Measurements from ENCODE around the gene PALLD. TPM values are rescaled to one million over a fixed set of nuclear protein-coding genes. Genes with fewer than 3 reads are reported as not detected.
A peak's percentile ranks its signal among the peaks of the same experiment; 100 is the strongest.

Gene PALLD
- total RNA-seq, 1 donor from 2014 or later = 85.7 TPM

DNA sequence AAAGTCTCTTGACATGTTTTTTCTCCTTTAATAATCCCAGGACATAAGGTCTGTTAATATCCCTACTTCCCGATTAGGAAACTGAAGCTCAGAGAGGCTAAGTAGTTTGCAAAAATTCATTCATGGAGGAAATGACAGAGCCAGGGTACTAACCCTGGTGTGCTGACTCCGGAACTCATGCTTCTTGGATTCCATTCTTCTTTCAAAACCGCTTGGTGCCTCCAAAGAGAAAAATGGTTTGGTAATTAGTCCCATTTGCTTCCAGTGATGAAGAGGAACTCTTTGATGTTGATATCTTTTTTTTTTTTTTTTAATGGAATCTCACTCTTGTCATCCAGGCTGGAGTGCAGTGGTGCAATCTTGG lies 146.9 kb downstream of the PALLD start:
- Mint-ChIP-seq H3K9me3 (peaks cover 8% of the 10 kb centered on the region), H3K4me1 (peaks cover 51% of the 10 kb centered on the region), H3K36me3 (peaks cover 21% of the 10 kb centered on the region), H3K27ac (no peak overlapping the region), H3K4me3 (no peak overlapping the region), H3K27me3 (ENCODE audit: insufficient read depth, low read depth) (no peaks in the 10 kb centered on the region)
- Histone ChIP-seq H3K27me3 (no peaks in the 10 kb centered on the region), H3K4me1 (peaks cover 24% of the 10 kb centered on the region), H2AFZ (replicated peaks) (no peak overlapping the region), H3K4me2 (no peak overlapping the region), H3K27ac (no peak overlapping the region), H3K4me3 (no peak overlapping the region), H3K9ac (no peak overlapping the region), H3K79me2 (ENCODE audit: low read depth) (peaks cover 94% of the 10 kb centered on the region), H4K20me1 (ENCODE audit: low read depth) (no peaks in the 10 kb centered on the region), H3K9me3 (ENCODE audit: low read depth) (no peaks in the 10 kb centered on the region), H3K36me3 (no peaks in the 10 kb centered on the region), H3F3A (ENCODE audit: low read depth) (no peaks in the 10 kb centered on the region)
- TF ChIP-seq, protein P1, sequence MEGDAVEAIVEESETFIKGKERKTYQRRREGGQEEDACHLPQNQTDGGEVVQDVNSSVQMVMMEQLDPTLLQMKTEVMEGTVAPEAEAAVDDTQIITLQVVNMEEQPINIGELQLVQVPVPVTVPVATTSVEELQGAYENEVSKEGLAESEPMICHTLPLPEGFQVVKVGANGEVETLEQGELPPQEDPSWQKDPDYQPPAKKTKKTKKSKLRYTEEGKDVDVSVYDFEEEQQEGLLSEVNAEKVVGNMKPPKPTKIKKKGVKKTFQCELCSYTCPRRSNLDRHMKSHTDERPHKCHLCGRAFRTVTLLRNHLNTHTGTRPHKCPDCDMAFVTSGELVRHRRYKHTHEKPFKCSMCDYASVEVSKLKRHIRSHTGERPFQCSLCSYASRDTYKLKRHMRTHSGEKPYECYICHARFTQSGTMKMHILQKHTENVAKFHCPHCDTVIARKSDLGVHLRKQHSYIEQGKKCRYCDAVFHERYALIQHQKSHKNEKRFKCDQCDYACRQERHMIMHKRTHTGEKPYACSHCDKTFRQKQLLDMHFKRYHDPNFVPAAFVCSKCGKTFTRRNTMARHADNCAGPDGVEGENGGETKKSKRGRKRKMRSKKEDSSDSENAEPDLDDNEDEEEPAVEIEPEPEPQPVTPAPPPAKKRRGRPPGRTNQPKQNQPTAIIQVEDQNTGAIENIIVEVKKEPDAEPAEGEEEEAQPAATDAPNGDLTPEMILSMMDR (IDR thresholded peaks at IDR 0.05) = no peak
- TF ChIP-seq EZH2 (IDR thresholded peaks at IDR 0.05) (no peak), EZH2phosphoT487 (IDR thresholded peaks at IDR 0.05) (no peak)
- DNase-seq (ENCODE audit: low spot score) = no peak

DNA sequence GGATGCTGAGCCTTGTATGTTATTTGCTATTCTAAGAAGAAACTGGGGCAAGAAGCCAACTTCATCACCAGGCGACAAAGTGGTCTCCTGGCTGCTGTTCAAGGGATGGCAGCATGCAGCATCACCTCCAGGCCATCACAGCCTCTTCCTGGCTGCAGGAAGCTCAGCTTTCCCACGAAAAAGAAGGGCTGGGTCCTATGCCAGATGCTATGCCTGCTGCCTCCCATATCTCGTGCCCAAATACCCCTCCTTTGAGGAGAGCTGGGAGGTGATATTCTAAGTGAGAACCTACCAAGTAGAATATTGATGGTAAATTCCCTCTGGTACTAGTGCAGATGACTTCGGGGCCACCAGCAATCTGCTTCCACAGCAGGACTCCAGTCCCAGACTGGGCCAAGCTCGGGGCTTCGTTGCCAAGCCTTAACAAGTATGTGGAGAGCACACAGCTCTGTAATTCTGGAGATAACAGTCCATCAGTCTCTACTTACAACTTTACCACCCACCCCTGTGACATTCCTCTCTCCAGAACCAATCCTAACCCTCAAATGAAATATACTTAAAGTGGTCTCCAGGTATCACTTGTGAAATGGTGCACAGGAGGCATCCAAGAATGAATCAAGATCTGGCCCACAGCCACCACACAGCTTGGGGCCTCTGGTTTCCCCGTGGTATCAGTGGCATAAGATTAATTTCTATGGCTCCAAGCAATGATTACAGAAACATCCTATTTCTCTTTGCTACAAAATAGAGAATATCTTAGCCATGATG lies 149.3 kb downstream of the PALLD start:
- H3K4me2 ChIP-seq = no peak overlapping the region
- no peaks in the 10 kb centered on the region for H3K9me3 Mint-ChIP-seq
- no peaks in the 10 kb centered on the region for H3K27me3 ChIP-seq
- H3K9ac ChIP-seq = no peak overlapping the region
- H3K9me3 ChIP-seq (ENCODE audit: low read depth) = no peaks in the 10 kb centered on the region
- H3K27ac ChIP-seq = no peak overlapping the region
- H3K36me3 Mint-ChIP-seq = peaks cover 17% of the 10 kb centered on the region
- peaks cover 24% of the 10 kb centered on the region for H3K4me1 ChIP-seq
- no peak for DNase-seq (ENCODE audit: low spot score)
- H3K79me2 ChIP-seq (ENCODE audit: low read depth) = peaks cover 94% of the 10 kb centered on the region
- peaks cover 46% of the 10 kb centered on the region for H3K4me1 Mint-ChIP-seq
- no peaks in the 10 kb centered on the region for H3F3A ChIP-seq (ENCODE audit: low read depth)
- H3K4me3 Mint-ChIP-seq = no peak overlapping the region
- no peak overlapping the region for H2AFZ ChIP-seq (replicated peaks)
- H3K36me3 ChIP-seq = no peaks in the 10 kb centered on the region
- no peak overlapping the region for H3K4me3 ChIP-seq
- H3K27me3 Mint-ChIP-seq (ENCODE audit: insufficient read depth, low read depth) = no peaks in the 10 kb centered on the region
- no peaks in the 10 kb centered on the region for H4K20me1 ChIP-seq (ENCODE audit: low read depth)
- no peak for TF ChIP-seq EZH2phosphoT487 (IDR thresholded peaks at IDR 0.05)
- TF ChIP-seq EZH2 (IDR thresholded peaks at IDR 0.05) = no peak
- TF ChIP-seq, protein P1 (IDR thresholded peaks at IDR 0.05) = no peak
- H3K27ac Mint-ChIP-seq = peak overlapping the region; percentile 15

DNA sequence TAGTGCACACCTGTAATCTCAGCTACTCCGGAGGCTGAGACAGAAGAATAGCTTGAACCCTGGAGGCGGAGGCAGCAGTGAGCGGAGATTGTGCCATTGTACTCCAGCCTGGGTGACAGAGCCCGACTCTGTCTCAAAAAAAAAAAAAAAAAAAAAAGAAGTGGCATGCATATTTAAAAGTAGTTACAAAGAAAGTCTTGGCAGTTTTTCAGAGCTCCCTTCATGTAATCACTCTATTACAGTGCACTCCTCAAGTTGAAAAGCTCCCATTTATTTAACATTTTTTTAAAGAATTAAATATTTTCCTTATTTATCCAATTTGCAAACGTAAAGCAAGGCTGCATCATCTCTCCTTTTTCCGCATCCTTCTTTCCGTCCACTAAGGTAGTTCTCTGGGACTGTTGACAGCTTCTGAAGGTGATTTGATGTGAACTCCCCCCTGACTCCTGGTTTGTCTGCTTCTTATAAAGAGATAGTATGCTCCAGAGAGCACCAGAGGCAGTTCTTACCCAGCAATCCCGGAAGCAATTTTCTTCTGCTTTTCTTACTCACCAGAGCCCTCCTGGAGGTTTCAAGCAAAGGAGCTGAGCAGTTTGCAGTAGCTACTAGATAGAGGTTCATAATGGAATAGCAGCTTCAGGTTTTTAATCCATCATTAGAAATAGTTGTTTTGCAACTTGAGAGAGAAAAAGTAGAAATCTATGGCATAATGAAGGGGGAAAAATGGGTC lies 151.0 kb downstream of the PALLD start:
- H3K27me3 ChIP-seq = no peaks in the 10 kb centered on the region
- no peaks in the 10 kb centered on the region for H3F3A ChIP-seq (ENCODE audit: low read depth)
- DNase-seq (ENCODE audit: low spot score) = no peak
- Mint-ChIP-seq H3K9me3 (no peaks in the 10 kb centered on the region), H3K27ac (peak overlapping the region; percentile 67), H3K27me3 (ENCODE audit: insufficient read depth, low read depth) (no peaks in the 10 kb centered on the region), H3K4me3 (no peak overlapping the region), H3K4me1 (peaks cover 44% of the 10 kb centered on the region), H3K36me3 (peaks cover 12% of the 10 kb centered on the region)
- no peaks in the 10 kb centered on the region for H4K20me1 ChIP-seq (ENCODE audit: low read depth)
- H3K4me1 ChIP-seq = peaks cover 36% of the 10 kb centered on the region
- H3K9ac ChIP-seq = no peak overlapping the region
- no peaks in the 10 kb centered on the region for H3K9me3 ChIP-seq (ENCODE audit: low read depth)
- H3K4me2 ChIP-seq = peak overlapping the region; percentile 47
- no peak overlapping the region for H2AFZ ChIP-seq (replicated peaks)
- peak overlapping the region; percentile 66 for H3K27ac ChIP-seq
- TF ChIP-seq, protein P1 (IDR thresholded peaks at IDR 0.05) = no peak
- TF ChIP-seq EZH2 (IDR thresholded peaks at IDR 0.05) = no peak
- TF ChIP-seq EZH2phosphoT487 (IDR thresholded peaks at IDR 0.05) = no peak
- no peak overlapping the region for H3K4me3 ChIP-seq
- H3K79me2 ChIP-seq (ENCODE audit: low read depth) = peaks cover 93% of the 10 kb centered on the region
- H3K36me3 ChIP-seq = no peaks in the 10 kb centered on the region
